DMS53 (cell line): ENCODE measurements around the gene NSMCE1.

Experiments
- DNase-seq: peaks from one replicate; lab custom pipeline; 2025; lab: John Stamatoyannopoulos, UW

Gene NSMCE1

GRCh38 chr16:27229891-27230470 is 38.6 kb downstream of the NSMCE1 start:
- no peak for DNase-seq

GRCh38 chr16:27228621-27229501 is 39.7 kb downstream of the NSMCE1 start:
- DNase-seq = peak; percentile 3

GRCh38 chr16:27228045-27228444 is 40.5 kb downstream of the NSMCE1 start:
- no peak for DNase-seq

- no peak for DNase-seq
Observed at GRCh38 chr16:27226976-27227705, 41.4 kb downstream of the NSMCE1 start.

GRCh38 chr16:27226476-27226875 is 42.1 kb downstream of the NSMCE1 start:
- no peak for DNase-seq

GRCh38 chr16:27225536-27226360 is 42.8 kb downstream of the NSMCE1 start:
- peak; percentile 16 for DNase-seq

GRCh38 chr16:27224741-27225300 is 43.8 kb downstream of the NSMCE1 start:
- DNase-seq = no peak

- no peak for DNase-seq
Observed at GRCh38 chr16:27224271-27224737, 44.3 kb downstream of the NSMCE1 start.

- no peak for DNase-seq
Observed at GRCh38 chr16:27223701-27224100, 44.9 kb downstream of the NSMCE1 start.

GRCh38 chr16:27223226-27223610 is 45.4 kb downstream of the NSMCE1 start:
- no peak for DNase-seq

GRCh38 chr16:27222249-27223225 is 46.0 kb downstream of the NSMCE1 start:
- DNase-seq = no peak

GRCh38 chr16:27221576-27222248 is 46.9 kb downstream of the NSMCE1 start:
- DNase-seq = no peak

GRCh38 chr16:27220991-27221390 is 47.6 kb downstream of the NSMCE1 start:
- no peak for DNase-seq

- DNase-seq = no peak
Observed at GRCh38 chr16:27220527-27220926, 48.0 kb downstream of the NSMCE1 start.

- no peak for DNase-seq
Observed at GRCh38 chr16:27220120-27220519, 48.5 kb downstream of the NSMCE1 start.

- DNase-seq = no peak
Observed at GRCh38 chr16:27219161-27219560, 49.4 kb downstream of the NSMCE1 start.

GRCh38 chr16:27218756-27219155 is 49.8 kb downstream of the NSMCE1 start:
- no peak for DNase-seq

GRCh38 chr16:27217256-27217655 is 51.3 kb downstream of the NSMCE1 start:
- no peak for DNase-seq

- DNase-seq = no peak
Observed at GRCh38 chr16:27216297-27216885, 52.2 kb downstream of the NSMCE1 start.
